GM23338 (cell line): Measurements from ENCODE around the gene SGCD. TPM values are rescaled to one million over a fixed set of nuclear protein-coding genes. Genes with fewer than 3 reads are reported as not detected.

ENCODE experiments used
- ATAC-seq: fragments of 200-7000 bp; cut with Tn5 transposase; 3 replicates; pipeline ENCODE4 v1.9.1; 2020
- DNase-seq: peaks from one replicate; pipeline ENCODE4 v3.0.0-alpha.2; 2015; ENCODE audit warnings: low spot score
- H2AFZ ChIP-seq: fragments of 200-600 bp; sonication (generic); 2 replicates; pipeline ENCODE4 v1.8.0; 2016; ENCODE audit warnings: antibody characterized with exemption, mild to moderate bottlenecking, moderate library complexity
- H3F3A ChIP-seq: fragments of 200-600 bp; sonication (generic); replicated peaks from 2 replicates; pipeline ENCODE4 v1.8.0; 2017; ENCODE audit warnings: antibody characterized with exemption, mixed run types, low read depth
- H3K27ac ChIP-seq: fragments of 200-600 bp; sonication (generic); 2 replicates; pipeline ENCODE4 v1.6.1; 2016; ENCODE audit warnings: low read depth
- H3K27me3 ChIP-seq: fragments of 200-600 bp; sonication (generic); 2 replicates; pipeline ENCODE4 v1.8.0; 2016; ENCODE audit warnings: mild to moderate bottlenecking, mixed run types, moderate library complexity; ENCODE audit not compliant: insufficient read depth
- H3K36me3 ChIP-seq: fragments of 200-600 bp; sonication (generic); 2 replicates; pipeline ENCODE4 v1.8.0; 2016; ENCODE audit warnings: mild to moderate bottlenecking; ENCODE audit not compliant: insufficient read depth
- H3K4me1 ChIP-seq: fragments of 200-600 bp; sonication (generic); 2 replicates; pipeline ENCODE4 v1.8.0; 2016; ENCODE audit warnings: mild to moderate bottlenecking, moderate library complexity; ENCODE audit not compliant: insufficient read depth
- H3K4me2 ChIP-seq: fragments of 200-600 bp; sonication (generic); 2 replicates; pipeline ENCODE4 v1.7.1; 2017; ENCODE audit warnings: mixed run types
- H3K4me3 ChIP-seq: fragments of 200-600 bp; sonication (generic); 2 replicates; pipeline ENCODE4 v1.6.1; 2016; ENCODE audit warnings: mixed run types
- H3K79me2 ChIP-seq: fragments of 200-600 bp; sonication (generic); replicated peaks from 2 replicates; pipeline ENCODE4 v1.8.0; 2017; ENCODE audit warnings: mild to moderate bottlenecking; ENCODE audit not compliant: insufficient read depth
- H3K9me2 ChIP-seq: fragments of 200-600 bp; sonication (generic); 2 replicates; pipeline ENCODE4 v1.8.0; 2017; ENCODE audit not compliant: insufficient read depth
- H4K20me1 ChIP-seq: fragments of 200-600 bp; sonication (generic); replicated peaks from 2 replicates; pipeline ENCODE4 v1.8.0; 2017; ENCODE audit warnings: mild to moderate bottlenecking; ENCODE audit not compliant: insufficient read depth
- H3K27ac Mint-ChIP-seq: 2 replicates; pipeline ENCODE4 v1.8.0; 2020; ENCODE audit warnings: inconsistent platforms, mild to moderate bottlenecking, moderate library complexity, mixed read lengths
- H3K27me3 Mint-ChIP-seq: 3 replicates; pipeline ENCODE4 v1.8.0; 2022; ENCODE audit warnings: low read depth, mild to moderate bottlenecking, moderate library complexity, mixed read lengths, inconsistent platforms; ENCODE audit not compliant: insufficient read depth, poor library complexity
- H3K36me3 Mint-ChIP-seq: 3 replicates; pipeline ENCODE4 v1.8.0; 2021; ENCODE audit warnings: low read depth, mild to moderate bottlenecking, inconsistent platforms, moderate library complexity, mixed read lengths
- H3K4me1 Mint-ChIP-seq: 3 replicates; pipeline ENCODE4 v1.8.0; 2020; ENCODE audit warnings: mild to moderate bottlenecking, inconsistent platforms, mixed read lengths
- H3K4me3 Mint-ChIP-seq: 3 replicates; pipeline ENCODE4 v1.8.0; 2021; ENCODE audit warnings: moderate library complexity, mild to moderate bottlenecking, inconsistent platforms, mixed read lengths
- H3K9me3 Mint-ChIP-seq: 3 replicates; pipeline ENCODE4 v1.8.0; 2020; ENCODE audit warnings: moderate library complexity, mild to moderate bottlenecking, inconsistent platforms, mixed read lengths
- CREB1 ChIP-seq: fragments of 250-450 bp; sonication (Bioruptor Pico); IDR thresholded peaks from 2 replicates; pipeline ENCODE4 v1.5.0; 2020; ENCODE audit warnings: low read depth, mild to moderate bottlenecking, moderate library complexity
- CTCF ChIP-seq, 2 experiments: fragments of 200-600 bp in 1 of 2; sonication (generic) in 1 of 2; conservative IDR thresholded peaks; 2 replicates each; pipeline versions ENCODE4 v1.5.1 to v1.6.1; 2016 to 2017; ENCODE audit warnings: antibody characterized with exemption in 2 of 2, low read depth in 2 of 2, mild to moderate bottlenecking in 2 of 2, moderate library complexity in 1 of 2
- ETS1 ChIP-seq: IDR thresholded peaks from 2 replicates; pipeline ENCODE4 v1.6.1; 2016; ENCODE audit warnings: antibody characterized with exemption
- EZH2 ChIP-seq: fragments of 200-600 bp; sonication (generic); IDR thresholded peaks from one replicate; pipeline ENCODE4 v1.8.0; 2017; ENCODE audit warnings: antibody characterized with exemption, mild to moderate bottlenecking, low read depth; ENCODE audit not compliant: unreplicated experiment
- EZH2phosphoT487 ChIP-seq: fragments of 200-600 bp; sonication (generic); IDR thresholded peaks from one replicate; pipeline ENCODE4 v1.8.1; 2018; ENCODE audit warnings: antibody characterized with exemption; ENCODE audit not compliant: unreplicated experiment
- JUNB ChIP-seq: IDR thresholded peaks from one replicate; pipeline ENCODE4 v1.6.1; 2016; ENCODE audit warnings: antibody characterized with exemption; ENCODE audit not compliant: unreplicated experiment
- NANOG ChIP-seq: IDR thresholded peaks from 2 replicates; pipeline ENCODE4 v1.6.1; 2016; ENCODE audit warnings: antibody characterized with exemption, borderline replicate concordance
- POLR2AphosphoS5 ChIP-seq: IDR thresholded peaks from 2 replicates; pipeline ENCODE4 v1.6.1; 2016; ENCODE audit warnings: antibody characterized with exemption, low read depth
- STAT1 ChIP-seq: IDR thresholded peaks from one replicate; pipeline ENCODE4 v1.6.1; 2016; ENCODE audit warnings: antibody characterized with exemption; ENCODE audit not compliant: unreplicated experiment
- ZNF114 ChIP-seq: fragments of 250-450 bp; sonication (Bioruptor Pico); IDR thresholded peaks from 2 replicates; pipeline ENCODE4 v1.5.0; 2020; ENCODE audit warnings: mild to moderate bottlenecking, moderate library complexity
- ZNF331 ChIP-seq: fragments of 250-450 bp; sonication (Bioruptor Pico); IDR thresholded peaks from 2 replicates; pipeline ENCODE4 v1.5.0; 2020; ENCODE audit warnings: low read depth, mild to moderate bottlenecking, moderate library complexity
- ZNF462 ChIP-seq: fragments of 250-450 bp; sonication (Bioruptor Pico); IDR thresholded peaks from 2 replicates; pipeline ENCODE4 v1.5.0; 2020; ENCODE audit warnings: mild to moderate bottlenecking, moderate library complexity
- polyA plus RNA-seq: library from polyadenylated mRNA; unstranded; fragments of >200 nt; fragmentation: Nextera tagmentation; extraction: Ambion mirVana; gene quantifications from 2 replicates; pipeline ENCODE4 v1.2.1, GENCODE V29; 2016
- total RNA-seq: library from RNA; depleted of rRNA; stranded (reverse); fragments of >200 nt; shearing (Covaris generic); gene quantifications from 2 replicates; pipeline ENCODE4 v1.2.3, GENCODE V29; 2014

The SGCD gene
- total and polyA plus RNA-seq, 2 experiments from 2014 or later = 0.03 to 0.05 TPM

GRCh38 chr5:156581725-156582124, 254.8 kb downstream of the SGCD start (continued):
- TF ChIP-seq JUNB = no peak

GRCh38 chr5:156582193-156582598, 255.2 kb downstream of the SGCD start:
- no peak overlapping the region for H3K27ac ChIP-seq
- H3K36me3 ChIP-seq = no peaks in the 10 kb centered on the region
- Mint-ChIP-seq H3K9me3 (peaks cover 19% of the 10 kb centered on the region; the same call in 2 of the 3 replicates), H3K4me1 (no peaks in the 10 kb centered on the region), H3K36me3 (no peaks in the 10 kb centered on the region), H3K27ac (no peak overlapping the region), H3K27me3 (no peaks in the 10 kb centered on the region), H3K4me3 (no peak overlapping the region)
- no peak overlapping the region for H3K4me3 ChIP-seq
- TF ChIP-seq STAT1 (no peak), JUNB (no peak), ZNF114 (no peak), EZH2phosphoT487 (no peak)
- H3F3A ChIP-seq = no peaks in the 10 kb centered on the region
- H4K20me1 ChIP-seq = no peaks in the 10 kb centered on the region
- no peak overlapping the region for H3K4me2 ChIP-seq
- DNase-seq (no peak), ATAC-seq (no peak)
- H2AFZ ChIP-seq = no peak overlapping the region
- H3K4me1 ChIP-seq = no peaks in the 10 kb centered on the region
- no peaks in the 10 kb centered on the region for H3K27me3 ChIP-seq
- H3K79me2 ChIP-seq = no peaks in the 10 kb centered on the region
- peaks cover 5% of the 10 kb centered on the region; the same call in 1 of the 2 replicates for H3K9me2 ChIP-seq

- Histone ChIP-seq H3K4me3 (no peak overlapping the region), H4K20me1 (no peaks in the 10 kb centered on the region), H3K4me2 (no peak overlapping the region), H3K9me2 (peaks cover 5% of the 10 kb centered on the region; the same call in 1 of the 2 replicates), H2AFZ (no peak overlapping the region; the same call in 1 of the 2 replicates), H3K36me3 (no peaks in the 10 kb centered on the region), H3K4me1 (no peaks in the 10 kb centered on the region), H3K27me3 (no peaks in the 10 kb centered on the region), H3K79me2 (no peaks in the 10 kb centered on the region), H3F3A (no peaks in the 10 kb centered on the region), H3K27ac (no peak overlapping the region)
- Mint-ChIP-seq H3K27me3 (no peaks in the 10 kb centered on the region), H3K4me1 (no peaks in the 10 kb centered on the region), H3K9me3 (peaks cover 6% of the 10 kb centered on the region; the same call in 2 of the 3 replicates), H3K36me3 (no peaks in the 10 kb centered on the region), H3K4me3 (no peak overlapping the region), H3K27ac (no peak overlapping the region)
- ATAC-seq = no peak
- no peak for DNase-seq
- TF ChIP-seq POLR2AphosphoS5 (no peak), CREB1 (CRISPR knock-in tag) (no peak), ZNF331 (CRISPR knock-in tag) (no peak), ZNF114 (no peak), ZNF462 (CRISPR knock-in tag) (no peak), EZH2 (no peak), EZH2phosphoT487 (no peak), JUNB (no peak), CTCF (conservative IDR thresholded peaks at IDR 0.05; ENCODE audit: low read depth in 2 of 2) (no peak), NANOG (no peak), ETS1 (no peak), STAT1 (no peak)
Observed at GRCh38 chr5:156584871-156585270, 257.9 kb downstream of the SGCD start.
